ENCODE measurements around the gene RPS3.
"Not testable (repeated sequence)": the region's sequence is repeated elsewhere in the genome, so short reads cannot be mapped to it uniquely, and the experiment has no call there.

Gene RPS3

DNA sequence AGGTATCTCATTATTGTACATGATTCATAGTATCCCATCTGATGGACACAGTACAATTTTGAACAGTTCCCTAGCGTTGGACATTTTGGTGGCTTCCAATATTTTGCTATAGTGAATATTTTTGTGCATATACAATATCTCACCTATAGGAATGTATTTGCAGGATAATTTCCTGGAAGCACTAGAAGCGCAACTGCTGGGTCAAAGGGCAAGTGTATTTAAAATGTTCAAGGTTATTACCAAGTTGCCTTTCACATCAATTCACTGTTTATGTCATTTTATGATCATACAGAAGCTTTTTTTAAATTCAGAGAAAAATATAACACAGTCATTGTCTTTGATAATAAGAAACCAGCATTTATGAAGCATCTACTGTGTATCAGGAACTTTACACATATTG, 19.1 kb upstream of the RPS3 start:
- no peak for DNase-seq (ENCODE audit: low spot score)

- DNase-seq (ENCODE audit: low spot score): no peak
Observed at GRCh38 chr11:75380716-75381420, 18.4 kb upstream of the RPS3 start.

DNA sequence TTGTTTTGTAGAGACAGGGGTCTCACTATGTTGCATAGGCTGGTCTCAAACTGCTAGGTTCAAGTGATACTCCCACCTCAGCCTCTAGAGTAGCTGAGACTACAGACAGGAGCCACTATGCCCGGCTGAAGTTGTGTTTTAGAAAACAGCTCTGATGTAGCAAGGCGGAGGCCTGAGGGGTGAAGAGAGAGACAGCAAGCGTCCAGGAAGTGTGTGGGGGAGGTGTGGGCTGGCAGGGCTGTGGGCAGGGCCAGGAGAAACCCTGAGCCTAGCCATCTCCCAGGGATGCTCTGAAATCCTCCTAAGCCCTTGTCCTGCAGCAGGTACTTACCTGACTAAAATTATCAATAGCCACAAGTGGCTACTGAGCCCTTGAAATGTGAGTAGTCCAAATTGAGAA, 16.1 kb upstream of the RPS3 start:
- no peak for DNase-seq (ENCODE audit: low spot score)

GRCh38 chr11:75384438-75385080, 14.8 kb upstream of the RPS3 start:
- peak; percentile 82 for DNase-seq (ENCODE audit: low spot score)

- no peak for DNase-seq (ENCODE audit: low spot score)
Observed at GRCh38 chr11:75386942-75387630, 12.2 kb upstream of the RPS3 start.

GRCh38 chr11:75387736-75388294, 11.5 kb upstream of the RPS3 start:
- DNase-seq (ENCODE audit: low spot score): no peak

GRCh38 chr11:75388386-75389275, 10.7 kb upstream of the RPS3 start:
- peak; percentile 60 for DNase-seq (ENCODE audit: low spot score)

- no peak for DNase-seq (ENCODE audit: low spot score)
Observed at GRCh38 chr11:75389276-75389605, 10.1 kb upstream of the RPS3 start.

GRCh38 chr11:75389925-75390324, 9.4 kb upstream of the RPS3 start:
- no peak for DNase-seq (ENCODE audit: low spot score)

GRCh38 chr11:75394085-75394840, 5.1 kb upstream of the RPS3 start:
- no peak for DNase-seq (ENCODE audit: low spot score)

DNA sequence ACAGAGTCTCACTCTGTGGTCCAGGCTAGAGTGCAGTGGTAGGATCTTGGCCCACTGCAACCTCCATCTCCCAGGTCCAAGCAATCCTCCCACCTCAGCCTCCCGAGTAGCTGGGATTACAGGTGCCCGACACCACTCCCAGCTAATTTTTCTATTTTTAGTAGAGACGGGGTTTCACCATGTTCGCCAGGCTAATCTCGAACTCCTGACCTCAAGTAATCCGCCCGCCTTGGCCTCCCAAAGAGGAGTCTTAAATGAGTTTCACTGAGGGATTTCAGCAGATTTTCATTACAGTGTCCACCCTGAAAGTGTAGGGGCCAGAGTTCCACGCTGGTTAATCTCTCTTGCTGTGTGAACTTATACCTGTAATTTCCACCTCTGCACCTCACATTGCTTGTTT, 412 bp upstream of the RPS3 start:
- no peak for DNase-seq (ENCODE audit: low spot score)

DNA sequence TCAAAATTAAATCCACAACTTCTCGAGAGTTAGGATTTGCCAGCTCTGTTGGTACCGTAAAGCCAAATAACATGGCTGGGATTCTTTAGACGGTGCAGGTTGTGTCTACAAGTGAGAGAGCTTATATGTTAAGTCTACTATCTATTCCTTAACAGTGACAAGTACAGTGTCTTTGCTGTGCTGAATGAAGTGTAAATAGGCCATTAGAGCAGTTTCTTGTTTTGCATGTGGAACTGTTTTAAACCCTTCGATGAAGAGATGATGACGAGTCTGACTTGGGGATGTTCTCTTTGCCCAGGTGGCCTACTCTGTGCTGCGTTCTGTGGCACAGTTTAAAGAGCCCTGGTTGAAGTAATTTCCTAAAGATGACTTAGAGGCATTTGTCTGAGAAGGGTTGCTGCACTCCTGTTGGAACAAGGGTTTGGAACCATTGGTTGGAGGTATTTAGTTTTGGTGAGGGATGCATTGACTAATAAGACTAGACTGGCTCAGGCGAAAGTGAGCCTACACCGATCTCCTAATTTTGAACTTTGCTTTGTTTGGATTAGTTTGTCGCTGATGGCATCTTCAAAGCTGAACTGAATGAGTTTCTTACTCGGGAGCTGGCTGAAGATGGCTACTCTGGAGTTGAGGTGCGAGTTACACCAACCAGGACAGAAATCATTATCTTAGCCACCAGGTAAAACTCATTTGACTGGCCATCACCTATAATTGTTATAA, 988 bp downstream of the RPS3 start:
- no peak for DNase-seq (ENCODE audit: low spot score)

GRCh38 chr11:75402002-75402773, 2.9 kb downstream of the RPS3 start:
- no peak for DNase-seq (ENCODE audit: low spot score)

- DNase-seq (ENCODE audit: low spot score): no peak
Observed at GRCh38 chr11:75403037-75403436, 3.7 kb downstream of the RPS3 start.

GRCh38 chr11:75403983-75404658, 4.8 kb downstream of the RPS3 start:
- DNase-seq (ENCODE audit: low spot score): no peak

- DNase-seq (ENCODE audit: low spot score): no peak
Observed at GRCh38 chr11:75406338-75406777, 7.0 kb downstream of the RPS3 start.

- DNase-seq (ENCODE audit: low spot score): no peak
Observed at GRCh38 chr11:75408957-75409219, 9.6 kb downstream of the RPS3 start.

GRCh38 chr11:75409971-75410370, 10.7 kb downstream of the RPS3 start:
- not testable (repeated sequence) for DNase-seq (ENCODE audit: low spot score)

GRCh38 chr11:75413146-75413545, 13.8 kb downstream of the RPS3 start:
- not testable (repeated sequence) for DNase-seq (ENCODE audit: low spot score)

DNA sequence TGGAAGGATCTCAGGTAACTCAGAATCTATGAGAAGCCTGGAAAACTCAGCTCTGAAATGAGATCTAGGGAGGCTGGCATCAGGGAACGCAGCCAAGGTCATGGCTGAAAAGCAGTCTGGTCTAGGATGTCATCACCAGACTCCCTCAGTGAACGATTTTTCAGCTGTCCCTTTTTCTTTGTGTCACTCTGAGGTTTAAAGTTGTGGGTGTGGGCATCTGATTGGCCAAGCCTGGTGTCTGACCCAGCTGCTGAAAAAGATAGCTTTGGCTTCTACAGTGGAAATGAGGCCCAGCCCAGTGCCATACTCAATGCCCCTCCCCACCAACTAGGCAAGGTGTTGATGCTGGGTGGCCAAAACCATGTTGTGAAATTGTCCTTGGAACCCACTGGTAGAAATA, 14.5 kb downstream of the RPS3 start:
- no peak for DNase-seq (ENCODE audit: low spot score)
